Measurements from ENCODE around the gene LRRN2.
"Not testable (repeated sequence)": the region's sequence is repeated elsewhere in the genome, so short reads cannot be mapped to it uniquely, and the experiment has no call there.

LRRN2 gene

DNA sequence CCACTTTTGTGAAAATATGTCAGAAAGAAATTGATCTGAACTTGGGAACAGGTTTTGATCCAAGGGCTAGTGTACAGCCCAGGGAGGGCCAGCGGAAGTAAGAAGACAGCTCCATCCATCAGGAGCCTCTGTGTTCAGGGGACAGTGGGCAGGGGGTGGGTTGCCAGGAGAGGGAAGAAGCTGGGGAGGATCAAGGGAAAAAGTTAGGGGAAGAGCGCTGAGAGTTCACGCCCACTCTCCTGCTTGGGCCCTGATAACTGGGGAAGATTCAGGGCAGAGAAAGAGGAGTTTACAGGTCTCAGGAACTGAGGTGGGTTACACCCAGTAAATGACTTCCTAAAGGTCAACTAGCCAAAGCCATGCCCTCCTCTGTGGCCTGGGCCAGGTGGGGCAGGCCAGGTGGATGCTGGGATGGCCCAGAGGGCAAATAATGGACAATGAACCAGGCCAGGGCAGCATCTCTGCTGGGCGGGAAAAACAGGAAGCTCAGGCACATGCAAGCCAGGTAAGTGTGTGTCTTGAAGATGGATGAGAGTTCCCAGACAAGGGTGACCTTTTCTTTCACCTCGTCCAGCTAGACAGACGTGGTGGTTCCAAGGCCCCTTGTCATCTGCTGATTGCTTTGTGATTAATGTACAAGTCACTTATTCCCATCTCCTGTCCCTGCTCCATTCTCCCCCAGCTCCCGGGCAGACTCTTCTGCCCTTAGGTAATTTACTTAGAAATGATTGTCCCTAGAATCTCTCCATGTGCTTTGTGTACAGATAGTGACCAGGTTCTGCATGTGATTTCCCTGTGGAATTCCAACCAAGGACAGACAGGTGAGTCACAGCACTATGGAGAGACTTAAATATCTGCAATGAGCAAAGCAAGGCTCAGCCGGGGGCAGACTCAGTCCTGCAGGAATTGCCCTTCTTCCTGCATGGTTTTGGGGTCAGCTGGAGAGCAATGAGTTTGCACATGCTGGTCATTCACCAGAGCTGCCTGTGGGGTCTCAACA lies 112.3 kb downstream of the LRRN2 start:
- TF ChIP-seq FOXK2 (IDR thresholded peaks at IDR 0.05) (no peak), CTBP1 (IDR thresholded peaks at IDR 0.05; ENCODE audit: borderline replicate concordance) (no peak), SUZ12 (IDR thresholded peaks at IDR 0.05) (no peak), HDGF (IDR thresholded peaks at IDR 0.05; ENCODE audit: borderline replicate concordance) (no peak), FOXM1 (IDR thresholded peaks at IDR 0.05; ENCODE audit: borderline replicate concordance) (no peak), LEF1 (IDR thresholded peaks at IDR 0.05; ENCODE audit: borderline replicate concordance) (no peak), L3MBTL2 (conservative IDR thresholded peaks at IDR 0.05) (no peak), ARNT (IDR thresholded peaks at IDR 0.05) (no peak), BHLHE40 (IDR thresholded peaks at IDR 0.05; ENCODE audit: borderline replicate concordance) (no peak), FOXA1 (IDR thresholded peaks at IDR 0.05) (no peak), TARDBP (IDR thresholded peaks at IDR 0.05) (no peak), ELF4 (IDR thresholded peaks at IDR 0.05) (no peak), SP1 (IDR thresholded peaks at IDR 0.05) (no peak), NFRKB (IDR thresholded peaks at IDR 0.05) (no peak), ZNF384 (IDR thresholded peaks at IDR 0.05) (no peak)
- TF ChIP-seq, protein P1, sequence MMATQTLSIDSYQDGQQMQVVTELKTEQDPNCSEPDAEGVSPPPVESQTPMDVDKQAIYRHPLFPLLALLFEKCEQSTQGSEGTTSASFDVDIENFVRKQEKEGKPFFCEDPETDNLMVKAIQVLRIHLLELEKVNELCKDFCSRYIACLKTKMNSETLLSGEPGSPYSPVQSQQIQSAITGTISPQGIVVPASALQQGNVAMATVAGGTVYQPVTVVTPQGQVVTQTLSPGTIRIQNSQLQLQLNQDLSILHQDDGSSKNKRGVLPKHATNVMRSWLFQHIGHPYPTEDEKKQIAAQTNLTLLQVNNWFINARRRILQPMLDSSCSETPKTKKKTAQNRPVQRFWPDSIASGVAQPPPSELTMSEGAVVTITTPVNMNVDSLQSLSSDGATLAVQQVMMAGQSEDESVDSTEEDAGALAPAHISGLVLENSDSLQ (IDR thresholded peaks at IDR 0.05): no peak
- POLR2A ChIA-PET: no interaction called here
- CTCF ChIA-PET: interaction anchor here (0.9 to 1.6 kb wide), 2 partner anchors 7 to 234 kb away, joined by 3 to 4 read pairs; no protein-coding TSS in a partner anchor
- DNase-seq (ENCODE audit: extremely low spot score): no peak

DNA sequence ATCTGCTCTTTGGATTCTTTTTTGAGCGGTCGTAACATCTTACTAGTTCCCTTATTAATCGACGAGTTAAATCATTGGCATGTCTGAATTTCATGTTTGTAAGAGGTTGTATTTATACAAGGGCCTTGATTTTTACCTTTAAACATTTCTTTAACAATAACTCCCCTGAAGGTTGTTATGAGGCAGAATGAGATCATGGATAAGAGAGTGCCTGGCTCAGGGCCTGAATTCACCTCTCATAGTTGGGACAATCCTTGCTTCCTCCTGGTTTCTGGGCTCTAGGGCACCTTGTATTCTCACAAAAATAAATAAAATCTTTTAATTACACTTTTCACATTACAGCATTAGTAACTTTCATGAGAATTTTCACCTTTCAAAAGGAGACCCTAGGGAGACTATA lies 113.9 kb downstream of the LRRN2 start:
- TF ChIP-seq HDGF (IDR thresholded peaks at IDR 0.05; ENCODE audit: borderline replicate concordance) (no peak), BHLHE40 (IDR thresholded peaks at IDR 0.05; ENCODE audit: borderline replicate concordance) (no peak)
- no peak for DNase-seq (ENCODE audit: extremely low spot score)
- CTCF ChIA-PET: no interaction called here
- POLR2A ChIA-PET: no interaction called here

- POLR2A ChIA-PET: no interaction called here
- CTCF ChIA-PET: interaction anchor here (1.0 kb wide), 1 partner anchor 236 kb away, joined by 4 read pairs; no protein-coding TSS in a partner anchor
- no peak for TF ChIP-seq L3MBTL2 (conservative IDR thresholded peaks at IDR 0.05)
- no peak for TF ChIP-seq LEF1 (IDR thresholded peaks at IDR 0.05; ENCODE audit: borderline replicate concordance)
- no peak for TF ChIP-seq FOXA1 (IDR thresholded peaks at IDR 0.05)
- TF ChIP-seq SUZ12 (IDR thresholded peaks at IDR 0.05): no peak
- TF ChIP-seq FOXK2 (IDR thresholded peaks at IDR 0.05): no peak
- TF ChIP-seq HDGF (IDR thresholded peaks at IDR 0.05; ENCODE audit: borderline replicate concordance): no peak
- no peak for TF ChIP-seq FOXM1 (IDR thresholded peaks at IDR 0.05; ENCODE audit: borderline replicate concordance)
- no peak for TF ChIP-seq ARNT (IDR thresholded peaks at IDR 0.05)
- TF ChIP-seq ZNF384 (IDR thresholded peaks at IDR 0.05): no peak
- TF ChIP-seq CTBP1 (IDR thresholded peaks at IDR 0.05; ENCODE audit: borderline replicate concordance): no peak
- TF ChIP-seq ELF4 (IDR thresholded peaks at IDR 0.05): no peak
- TF ChIP-seq, protein P1 (IDR thresholded peaks at IDR 0.05): no peak
- TF ChIP-seq TARDBP (IDR thresholded peaks at IDR 0.05): no peak
- TF ChIP-seq NFRKB (IDR thresholded peaks at IDR 0.05): no peak
- TF ChIP-seq BHLHE40 (IDR thresholded peaks at IDR 0.05; ENCODE audit: borderline replicate concordance): no peak
- no peak for DNase-seq (ENCODE audit: extremely low spot score)
These were observed 114.4 kb downstream of the LRRN2 start for GRCh38 chr1:204571128-204571527.

- POLR2A ChIA-PET; DNase-seq (ENCODE audit: extremely low spot score): not testable (repeated sequence)
- CTCF ChIA-PET: interaction anchor here (1.0 kb wide), 1 partner anchor 238 kb away, joined by 4 read pairs; no protein-coding TSS in a partner anchor
These were observed 115.5 kb downstream of the LRRN2 start for GRCh38 chr1:204570021-204570420.

DNA sequence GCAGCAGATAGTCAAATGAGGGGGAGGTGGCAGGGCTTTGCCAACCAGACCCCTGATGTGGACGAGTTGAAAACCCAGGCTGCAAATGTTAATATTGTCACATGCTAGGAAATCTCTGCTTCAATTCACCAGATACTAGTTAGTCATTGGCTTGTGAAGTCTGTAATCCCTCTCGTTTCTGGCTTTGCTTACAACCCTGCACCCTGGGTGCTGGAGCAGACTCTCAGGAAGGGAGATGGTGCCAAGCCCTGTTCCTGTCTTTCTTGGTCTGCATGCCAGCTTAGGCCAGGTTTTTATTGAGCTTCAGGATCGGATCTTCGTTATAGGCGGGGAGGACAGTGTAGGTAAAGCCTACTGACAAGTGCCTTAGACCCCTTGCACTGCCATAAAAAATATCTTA lies 116.1 kb downstream of the LRRN2 start:
- CTCF ChIA-PET: interaction anchor here (1.2 to 4.9 kb wide), 3 partner anchors 74 to 238 kb away, joined by 3 to 53 read pairs (median 6); no protein-coding TSS in a partner anchor
- no peak for DNase-seq (ENCODE audit: extremely low spot score)
- POLR2A ChIA-PET: interaction anchor here (1.1 kb wide), 1 partner anchor 53 kb away, joined by 3 read pairs; the partner anchor contains the start of gene MDM4
- no peak for TF ChIP-seq SP1 (IDR thresholded peaks at IDR 0.05)
- TF ChIP-seq ELF4 (IDR thresholded peaks at IDR 0.05): no peak
- no peak for TF ChIP-seq FOXM1 (IDR thresholded peaks at IDR 0.05; ENCODE audit: borderline replicate concordance)
- TF ChIP-seq, protein P1 (IDR thresholded peaks at IDR 0.05): no peak
- TF ChIP-seq BHLHE40 (IDR thresholded peaks at IDR 0.05; ENCODE audit: borderline replicate concordance): no peak
- no peak for TF ChIP-seq TARDBP (IDR thresholded peaks at IDR 0.05)
- TF ChIP-seq FOXK2 (IDR thresholded peaks at IDR 0.05): no peak
- TF ChIP-seq ZNF384 (IDR thresholded peaks at IDR 0.05): no peak
